Activated CD8-positive, alpha-beta memory T cell treated with anti-CD3 and anti-CD28 coated beads, Interleukin-2, amount 50 U/mL, for 24 hours (primary cell): ENCODE measurements around the gene GALNS.

Experiments
- DNase-seq: peaks from one replicate; pipeline ENCODE4 v3.0.0-alpha.2; 2020; ENCODE audit errors: extremely low read depth

The GALNS gene

GRCh38 chr16:88817785-88818574, 38.8 kb downstream of the GALNS start:
- DNase-seq, result no peak

GRCh38 chr16:88816736-88817535, 39.8 kb downstream of the GALNS start:
- DNase-seq, result no peak

- no peak for DNase-seq
These were observed 40.7 kb downstream of the GALNS start for GRCh38 chr16:88815901-88816589.

- DNase-seq, result no peak
These were observed 41.5 kb downstream of the GALNS start for GRCh38 chr16:88815227-88815626.

GRCh38 chr16:88814144-88814502, 42.6 kb downstream of the GALNS start:
- no peak for DNase-seq

- no peak for DNase-seq
These were observed 43.2 kb downstream of the GALNS start for GRCh38 chr16:88813269-88814143.

- no peak for DNase-seq
These were observed 44.1 kb downstream of the GALNS start for GRCh38 chr16:88812513-88813268.

- peak; percentile 89 for DNase-seq
These were observed 44.8 kb downstream of the GALNS start, which contains the start of gene APRT for GRCh38 chr16:88811769-88812512. Gene APRT, minus strand, starts transcription at chr16:88811928. Its CDS starts 29 bp downstream, at chr16:88811899.

- no peak for DNase-seq
These were observed 45.6 kb downstream of the GALNS start for GRCh38 chr16:88810912-88811768.

GRCh38 chr16:88810166-88810911, 46.4 kb downstream of the GALNS start:
- no peak for DNase-seq

- no peak for DNase-seq
These were observed 47.0 kb downstream of the GALNS start for GRCh38 chr16:88809676-88810165.

GRCh38 chr16:88809068-88809675, 47.6 kb downstream of the GALNS start:
- no peak for DNase-seq

GRCh38 chr16:88807626-88808453, 48.9 kb downstream of the GALNS start:
- DNase-seq, result no peak

- no peak for DNase-seq
These were observed 49.6 kb downstream of the GALNS start for GRCh38 chr16:88807142-88807625.

- DNase-seq, result no peak
These were observed 50.1 kb downstream of the GALNS start for GRCh38 chr16:88806491-88807111.

- DNase-seq, result no peak
These were observed 50.8 kb downstream of the GALNS start for GRCh38 chr16:88805887-88806393.
